Neural progenitor cell (in vitro differentiated cells): ENCODE measurements around the gene PROK1.
"Not testable (repeated sequence)": the region's sequence is repeated elsewhere in the genome, so short reads cannot be mapped to it uniquely, and the experiment has no call there.

Experiments
- EZH2 ChIP-seq: fragments of 200-600 bp; sonication (generic); IDR thresholded peaks from 2 replicates; pipeline ENCODE4 v1.6.1; 2017; ENCODE audit warnings: antibody characterized with exemption, mild to moderate bottlenecking, moderate library complexity
- TF ChIP-seq, protein P1 (sequence below): fragments of 200-600 bp; sonication (generic); IDR thresholded peaks from 2 replicates; pipeline ENCODE4 v1.5.1; 2017; ENCODE audit warnings: antibody characterized with exemption, mild to moderate bottlenecking

DNA sequence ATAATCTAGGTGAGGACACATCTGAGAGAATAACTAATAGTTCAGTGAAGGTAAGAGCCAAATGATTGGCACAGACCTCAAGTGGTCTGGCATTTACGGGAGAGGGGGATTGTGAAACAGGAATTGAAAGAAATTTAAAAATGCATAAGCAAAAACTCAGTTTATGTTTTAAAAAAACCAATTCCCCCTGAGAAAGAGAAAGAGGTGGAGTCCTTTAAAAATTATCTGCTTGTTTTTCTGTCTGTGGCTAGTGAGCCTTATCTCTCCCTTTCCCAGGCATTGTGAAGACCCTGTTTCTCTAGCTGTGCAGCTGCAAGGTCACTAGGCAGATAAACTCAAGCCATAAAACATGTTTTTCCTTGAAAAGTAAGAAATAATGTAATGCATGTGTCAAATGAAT lies 37.9 kb upstream of the PROK1 start:
- TF ChIP-seq, protein P1, sequence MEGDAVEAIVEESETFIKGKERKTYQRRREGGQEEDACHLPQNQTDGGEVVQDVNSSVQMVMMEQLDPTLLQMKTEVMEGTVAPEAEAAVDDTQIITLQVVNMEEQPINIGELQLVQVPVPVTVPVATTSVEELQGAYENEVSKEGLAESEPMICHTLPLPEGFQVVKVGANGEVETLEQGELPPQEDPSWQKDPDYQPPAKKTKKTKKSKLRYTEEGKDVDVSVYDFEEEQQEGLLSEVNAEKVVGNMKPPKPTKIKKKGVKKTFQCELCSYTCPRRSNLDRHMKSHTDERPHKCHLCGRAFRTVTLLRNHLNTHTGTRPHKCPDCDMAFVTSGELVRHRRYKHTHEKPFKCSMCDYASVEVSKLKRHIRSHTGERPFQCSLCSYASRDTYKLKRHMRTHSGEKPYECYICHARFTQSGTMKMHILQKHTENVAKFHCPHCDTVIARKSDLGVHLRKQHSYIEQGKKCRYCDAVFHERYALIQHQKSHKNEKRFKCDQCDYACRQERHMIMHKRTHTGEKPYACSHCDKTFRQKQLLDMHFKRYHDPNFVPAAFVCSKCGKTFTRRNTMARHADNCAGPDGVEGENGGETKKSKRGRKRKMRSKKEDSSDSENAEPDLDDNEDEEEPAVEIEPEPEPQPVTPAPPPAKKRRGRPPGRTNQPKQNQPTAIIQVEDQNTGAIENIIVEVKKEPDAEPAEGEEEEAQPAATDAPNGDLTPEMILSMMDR: not testable (repeated sequence)
- TF ChIP-seq EZH2: not testable (repeated sequence)
